ENCODE measurements around the gene ZNF469. TPM values are rescaled to one million over a fixed set of nuclear protein-coding genes. Genes with fewer than 3 reads are reported as not detected.

Gene ZNF469
- total and polyA plus RNA-seq, 4 donors: 0.04 to 0.50 (median 0.36) TPM

GRCh38 chr16:88356727-88357199 is 26.0 kb upstream of the ZNF469 start:
- DNase-seq (ENCODE audit: low spot score): no peak
- Histone ChIP-seq H3K27me3 (ENCODE audit: control insufficient read depth in 4 of 4, insufficient read depth in 4 of 4, low read length in 3 of 4) (no peaks in the 10 kb centered on the region), H3K27ac (ENCODE audit: low read depth in 1 of 2, low read length in 2 of 2) (no peak overlapping the region), H3K9me3 (ENCODE audit: control insufficient read depth in 4 of 4, low read length in 3 of 4) (peaks cover 0 to 2% (median 0%) of the 10 kb centered on the region in 4 donors), H3K4me1 (ENCODE audit: control insufficient read depth in 4 of 4, insufficient read depth in 4 of 4, low read length in 3 of 4) (no peaks in the 10 kb centered on the region), H3K4me3 (ENCODE audit: low read depth in 1 of 3, low read length in 3 of 3) (no peak overlapping the region), H3K9ac (ENCODE audit: low read depth in 1 of 2, low read length in 2 of 2) (no peak overlapping the region), H3K36me3 (ENCODE audit: control insufficient read depth in 4 of 4, insufficient read depth in 3 of 4, low read depth in 1 of 4, low read length in 3 of 4) (no peaks in the 10 kb centered on the region)
- TF ChIP-seq ATF3 (IDR thresholded peaks at IDR 0.05) (no peak), GABPA (IDR thresholded peaks at IDR 0.05 in 1 of 2, conservative IDR thresholded peaks at IDR 0.05 in 1 of 2) (no peak), HNF4G (IDR thresholded peaks at IDR 0.05) (no peak), ZBTB33 (IDR thresholded peaks at IDR 0.05) (no peak), TAF1 (conservative IDR thresholded peaks at IDR 0.05) (no peak), NR2F2 (IDR thresholded peaks at IDR 0.05) (no peak), CTCF (IDR thresholded peaks at IDR 0.05; ENCODE audit: low read depth, low read length, missing input control) (no peak), EGR1 (IDR thresholded peaks at IDR 0.05; ENCODE audit: low read depth in 2 of 2) (no peak), SP1 (IDR thresholded peaks at IDR 0.05) (no peak)
- WGBS: 88% methylated on average over 13 of the region's 13 CpGs

GRCh38 chr16:88357317-88358022 is 25.3 kb upstream of the ZNF469 start:
- TF ChIP-seq EGR1 (IDR thresholded peaks at IDR 0.05; ENCODE audit: low read depth in 2 of 2) (no peak), RXRA (IDR thresholded peaks at IDR 0.05) (no peak), RAD21 (IDR thresholded peaks at IDR 0.05) (no peak), TAF1 (conservative IDR thresholded peaks at IDR 0.05) (no peak)
- no peak overlapping the region for H3K27ac ChIP-seq (ENCODE audit: low read depth in 1 of 2, low read length in 2 of 2)
- no peak overlapping the region for H3K4me3 ChIP-seq (ENCODE audit: low read depth in 1 of 3, low read length in 3 of 3)
- H3K9ac ChIP-seq (ENCODE audit: low read depth in 1 of 2, low read length in 2 of 2): no peak overlapping the region
- H3K27me3 ChIP-seq (ENCODE audit: control insufficient read depth in 4 of 4, insufficient read depth in 4 of 4, low read length in 3 of 4): no peaks in the 10 kb centered on the region
- peaks cover 0 to 8% (median 0%) of the 10 kb centered on the region in 4 donors for H3K9me3 ChIP-seq (ENCODE audit: control insufficient read depth in 4 of 4, low read length in 3 of 4)
- DNase-seq (ENCODE audit: low spot score): no peak
- H3K4me1 ChIP-seq (ENCODE audit: control insufficient read depth in 4 of 4, insufficient read depth in 4 of 4, low read length in 3 of 4): no peaks in the 10 kb centered on the region
- no peaks in the 10 kb centered on the region for H3K36me3 ChIP-seq (ENCODE audit: control insufficient read depth in 4 of 4, insufficient read depth in 3 of 4, low read depth in 1 of 4, low read length in 3 of 4)
- WGBS: 93% methylated on average over 26 of the region's 26 CpGs

GRCh38 chr16:88358023-88358420 is 24.7 kb upstream of the ZNF469 start:
- peaks cover 0 to 8% (median 0%) of the 10 kb centered on the region in 4 donors for H3K9me3 ChIP-seq (ENCODE audit: control insufficient read depth in 4 of 4, low read length in 3 of 4)
- H3K9ac ChIP-seq (ENCODE audit: low read depth in 1 of 2, low read length in 2 of 2): no peak overlapping the region
- H3K4me3 ChIP-seq (ENCODE audit: low read depth in 1 of 3, low read length in 3 of 3): no peak overlapping the region
- no peak overlapping the region for H3K27ac ChIP-seq (ENCODE audit: low read depth in 1 of 2, low read length in 2 of 2)
- H3K4me1 ChIP-seq (ENCODE audit: control insufficient read depth in 4 of 4, insufficient read depth in 4 of 4, low read length in 3 of 4): no peaks in the 10 kb centered on the region
- no peak for DNase-seq (ENCODE audit: low spot score)
- H3K36me3 ChIP-seq (ENCODE audit: control insufficient read depth in 4 of 4, insufficient read depth in 3 of 4, low read depth in 1 of 4, low read length in 3 of 4): no peaks in the 10 kb centered on the region
- WGBS: 68% methylated on average over 16 of the region's 16 CpGs
- no peaks in the 10 kb centered on the region for H3K27me3 ChIP-seq (ENCODE audit: control insufficient read depth in 4 of 4, insufficient read depth in 4 of 4, low read length in 3 of 4)
- no peak for TF ChIP-seq FOXA1 (IDR thresholded peaks at IDR 0.05)
- no peak for TF ChIP-seq JUND (IDR thresholded peaks at IDR 0.05)
- TF ChIP-seq GABPA (IDR thresholded peaks at IDR 0.05 in 1 of 2, conservative IDR thresholded peaks at IDR 0.05 in 1 of 2): no peak
- no peak for TF ChIP-seq MAX (IDR thresholded peaks at IDR 0.05)
- TF ChIP-seq TAF1 (conservative IDR thresholded peaks at IDR 0.05): no peak
- no peak for TF ChIP-seq RXRA (IDR thresholded peaks at IDR 0.05)
- TF ChIP-seq HNF4G (IDR thresholded peaks at IDR 0.05): no peak
- TF ChIP-seq SP1 (IDR thresholded peaks at IDR 0.05): no peak
- no peak for TF ChIP-seq ZBTB33 (IDR thresholded peaks at IDR 0.05)
- TF ChIP-seq FOXA2 (IDR thresholded peaks at IDR 0.05): no peak
- TF ChIP-seq YY1 (IDR thresholded peaks at IDR 0.05): no peak
- no peak for TF ChIP-seq REST (IDR thresholded peaks at IDR 0.05)
- TF ChIP-seq EGR1 (IDR thresholded peaks at IDR 0.05; ENCODE audit: low read depth in 2 of 2): no peak
